HCT116 (cell line): ENCODE measurements around the gene SPIRE1.
"Not testable (repeated sequence)": the region's sequence is repeated elsewhere in the genome, so short reads cannot be mapped to it uniquely, and the experiment has no call there.

ENCODE experiments used
- CBX3 ChIP-seq: IDR thresholded peaks from 2 replicates; pipeline ENCODE4 v1.6.1; 2012; ENCODE audit warnings: low read depth
- CEBPB ChIP-seq: IDR thresholded peaks from 2 replicates; pipeline ENCODE4 v1.6.1; 2012; ENCODE audit warnings: low read depth
- EGR1 ChIP-seq: IDR thresholded peaks from 2 replicates; pipeline ENCODE4 v1.6.1; 2012; ENCODE audit warnings: low read depth
- EZH2 ChIP-seq: fragments of 200-600 bp; sonication (generic); IDR thresholded peaks from 2 replicates; pipeline ENCODE4 v1.6.1; 2017; ENCODE audit warnings: antibody characterized with exemption, mixed run types
- POLR2A ChIP-seq: IDR thresholded peaks from 2 replicates; pipeline ENCODE4 v1.7.0; 2011; ENCODE audit warnings: borderline replicate concordance; ENCODE audit not compliant: insufficient read depth, insufficient read length; ENCODE audit errors: extremely low read depth
- POLR2AphosphoS5 ChIP-seq: IDR thresholded peaks from 2 replicates; pipeline ENCODE4 v1.6.1; 2011; ENCODE audit warnings: mild to moderate bottlenecking, low read depth, low read length, moderate library complexity
- SRF ChIP-seq: IDR thresholded peaks from 2 replicates; pipeline ENCODE4 v1.6.1; 2012; ENCODE audit warnings: low read depth
- YY1 ChIP-seq: IDR thresholded peaks from 2 replicates; pipeline ENCODE4 v1.6.1; 2011; ENCODE audit warnings: low read length, low read depth, moderate library complexity, mild to moderate bottlenecking; ENCODE audit not compliant: insufficient replicate concordance; ENCODE audit errors: extremely low read depth
- ZFX ChIP-seq: fragments of 450-650 bp; IDR thresholded peaks from 2 replicates; pipeline ENCODE4 v1.6.1; 2017
- TF ChIP-seq, protein P1 (sequence below), 3 experiments: fragments of 200-600 bp in 1 of 3; sonication (generic) in 1 of 3; IDR thresholded peaks in 2 of 3; conservative IDR thresholded peaks in 1 of 3; 2 replicates each; pipeline ENCODE4 v1.5.1; 2012 to 2017; ENCODE audit warnings: low read depth in 2 of 3, low read length in 2 of 3, antibody characterized with exemption in 1 of 3, borderline replicate concordance in 1 of 3, control low read depth in 1 of 3, mild to moderate bottlenecking in 1 of 3, mixed read lengths in 1 of 3, mixed run types in 1 of 3, moderate library complexity in 1 of 3; ENCODE audit not compliant: insufficient read depth in 1 of 3

GRCh38 chr18:12560600-12560999 lies 97.3 kb downstream of the SPIRE1 start:
- not testable (repeated sequence) for TF ChIP-seq POLR2A, CEBPB, EZH2, SRF, YY1, ZFX, POLR2AphosphoS5, EGR1, CBX3
- TF ChIP-seq, protein P1, sequence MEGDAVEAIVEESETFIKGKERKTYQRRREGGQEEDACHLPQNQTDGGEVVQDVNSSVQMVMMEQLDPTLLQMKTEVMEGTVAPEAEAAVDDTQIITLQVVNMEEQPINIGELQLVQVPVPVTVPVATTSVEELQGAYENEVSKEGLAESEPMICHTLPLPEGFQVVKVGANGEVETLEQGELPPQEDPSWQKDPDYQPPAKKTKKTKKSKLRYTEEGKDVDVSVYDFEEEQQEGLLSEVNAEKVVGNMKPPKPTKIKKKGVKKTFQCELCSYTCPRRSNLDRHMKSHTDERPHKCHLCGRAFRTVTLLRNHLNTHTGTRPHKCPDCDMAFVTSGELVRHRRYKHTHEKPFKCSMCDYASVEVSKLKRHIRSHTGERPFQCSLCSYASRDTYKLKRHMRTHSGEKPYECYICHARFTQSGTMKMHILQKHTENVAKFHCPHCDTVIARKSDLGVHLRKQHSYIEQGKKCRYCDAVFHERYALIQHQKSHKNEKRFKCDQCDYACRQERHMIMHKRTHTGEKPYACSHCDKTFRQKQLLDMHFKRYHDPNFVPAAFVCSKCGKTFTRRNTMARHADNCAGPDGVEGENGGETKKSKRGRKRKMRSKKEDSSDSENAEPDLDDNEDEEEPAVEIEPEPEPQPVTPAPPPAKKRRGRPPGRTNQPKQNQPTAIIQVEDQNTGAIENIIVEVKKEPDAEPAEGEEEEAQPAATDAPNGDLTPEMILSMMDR (IDR thresholded peaks at IDR 0.05 in 2 of 3, conservative IDR thresholded peaks at IDR 0.05 in 1 of 3; ENCODE audit: borderline replicate concordance in 1 of 3, insufficient read depth in 1 of 3, low read depth in 2 of 3, low read length in 2 of 3), result not testable (repeated sequence)
